SK-MEL-5 (cell line): ENCODE results near the gene SPPL2C. TPM values are rescaled to one million over a fixed set of nuclear protein-coding genes. Genes with fewer than 3 reads are reported as not detected.
A peak's percentile ranks its signal among the peaks of the same experiment; 100 is the strongest.

Experiments used
- DNase-seq: peaks from one replicate; pipeline ENCODE4 v3.0.0-alpha.2; 2016; ENCODE audit warnings: low read depth, low spot score
- in situ Hi-C: cut with HindIII; loops from 2 replicates; pipeline ENCODE4 v1.10.0; 2016; ENCODE audit warnings: low sequenced_read_pairs, high pct_unique_total_duplicates, low pct_unique_long_range_greater_than_20kb
- total RNA-seq: library from RNA; depleted of rRNA; stranded (reverse); fragments of >200 nt; shearing (Covaris generic); gene quantifications from 2 replicates; pipeline ENCODE4 v1.2.3, GENCODE V29; 2014

Gene SPPL2C
- total RNA-seq, 1 experiment from 2014 or later, result not detected

DNA sequence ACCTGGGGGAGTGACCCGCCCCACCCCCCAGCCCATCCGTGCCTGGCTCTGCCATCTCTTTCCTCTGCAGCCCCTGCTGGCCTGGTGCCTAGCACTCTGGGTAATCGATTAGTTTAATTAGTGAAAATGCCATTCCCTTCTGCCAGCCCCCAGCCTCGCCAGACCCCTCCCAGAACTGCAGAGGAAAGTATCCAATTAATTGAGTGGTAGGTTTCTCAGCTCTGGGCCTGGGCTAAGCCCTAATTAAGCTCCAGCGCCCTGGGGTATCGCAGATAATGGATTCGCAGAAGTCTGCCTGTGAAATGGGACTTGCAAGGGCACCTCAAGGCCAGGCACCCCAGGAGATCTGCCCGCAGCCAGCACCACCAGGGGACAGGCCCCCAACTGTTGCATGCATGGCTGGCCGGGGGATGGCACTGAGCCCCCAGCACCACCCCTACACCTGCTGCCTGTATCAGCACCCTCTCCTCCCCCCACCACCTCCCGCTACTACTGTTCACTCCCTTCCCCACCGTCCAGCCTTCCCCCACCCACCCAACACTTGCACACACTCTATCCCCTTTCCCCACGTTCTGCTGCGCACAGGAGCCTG is 19.7 kb upstream of the SPPL2C start:
- DNase-seq, result no peak
- in situ Hi-C loops, result no loop called here

DNA sequence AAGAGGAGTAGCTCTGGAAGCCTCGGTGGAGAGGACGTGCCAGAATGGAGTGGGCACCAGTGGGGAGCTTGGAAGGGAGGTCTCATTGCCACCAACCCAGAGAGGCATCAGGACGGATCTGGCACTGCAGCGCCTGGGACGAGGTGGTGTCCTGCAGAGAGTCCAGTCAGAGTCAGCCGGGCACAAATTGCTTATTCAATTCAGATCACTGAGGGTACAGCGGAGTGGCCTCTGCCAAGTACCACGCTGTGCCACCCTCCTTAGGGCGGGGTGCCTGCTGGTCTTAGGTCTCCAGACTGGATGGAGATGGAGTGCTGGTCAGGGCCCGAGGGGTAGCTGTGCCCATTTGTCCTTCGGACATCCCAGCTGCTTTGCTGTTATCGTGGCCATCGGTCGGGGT is 18.9 kb upstream of the SPPL2C start:
- DNase-seq, result no peak
- in situ Hi-C loops, result no loop called here

DNA sequence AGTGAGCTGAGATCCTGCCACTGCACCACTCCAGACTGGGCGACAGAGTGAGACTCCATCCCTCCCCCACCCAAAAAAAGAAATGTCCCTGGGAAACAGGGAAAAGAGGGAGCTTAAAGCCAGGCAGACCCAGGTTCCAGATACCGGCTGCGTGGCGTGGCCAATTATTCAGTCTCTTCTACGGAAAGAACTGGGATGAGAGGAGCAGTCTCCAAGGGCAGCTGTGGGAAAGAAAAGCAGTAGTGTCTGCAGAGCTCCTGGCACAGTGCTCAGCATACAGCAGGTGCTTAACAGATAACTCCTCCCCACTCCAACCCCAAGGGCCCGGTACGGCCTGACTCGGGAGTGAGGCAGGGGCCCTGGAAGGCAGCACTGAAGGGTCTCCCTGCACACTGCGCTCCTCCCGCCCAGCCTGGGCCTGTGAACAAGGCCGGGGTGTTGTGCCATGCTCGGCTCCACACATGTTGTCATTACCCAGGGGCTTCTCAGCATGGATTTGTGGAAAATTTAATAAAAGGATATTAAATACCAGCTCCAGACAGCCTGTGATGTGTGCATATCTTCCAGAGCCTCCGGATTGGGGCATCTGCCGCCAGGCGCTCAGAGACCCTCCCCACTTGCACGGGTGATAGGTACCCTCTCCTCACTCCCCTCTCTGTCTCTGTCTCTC is 17.6 kb upstream of the SPPL2C start:
- DNase-seq, result no peak
- in situ Hi-C loops, result no loop called here

DNA sequence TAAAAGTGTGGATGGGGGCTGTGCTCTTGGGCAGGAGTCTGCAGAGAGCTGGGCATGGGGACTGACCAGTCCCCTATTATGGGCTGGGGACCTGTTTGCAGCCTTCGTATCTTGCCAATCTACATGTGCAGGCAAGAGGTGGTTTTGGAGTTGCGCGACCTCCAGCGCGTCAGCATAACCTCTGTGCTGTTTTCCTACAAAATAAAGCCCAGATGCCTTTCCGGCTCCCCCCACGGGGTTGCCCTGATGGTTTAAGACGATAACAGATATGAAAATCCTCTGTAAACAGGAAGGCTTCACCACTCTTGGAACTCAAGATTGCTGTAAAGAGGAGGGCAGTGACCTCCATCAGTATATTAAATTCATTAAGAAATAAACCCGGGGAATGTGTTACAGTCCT is 16.5 kb upstream of the SPPL2C start:
- in situ Hi-C loops, result no loop called here
- DNase-seq, result no peak

DNA sequence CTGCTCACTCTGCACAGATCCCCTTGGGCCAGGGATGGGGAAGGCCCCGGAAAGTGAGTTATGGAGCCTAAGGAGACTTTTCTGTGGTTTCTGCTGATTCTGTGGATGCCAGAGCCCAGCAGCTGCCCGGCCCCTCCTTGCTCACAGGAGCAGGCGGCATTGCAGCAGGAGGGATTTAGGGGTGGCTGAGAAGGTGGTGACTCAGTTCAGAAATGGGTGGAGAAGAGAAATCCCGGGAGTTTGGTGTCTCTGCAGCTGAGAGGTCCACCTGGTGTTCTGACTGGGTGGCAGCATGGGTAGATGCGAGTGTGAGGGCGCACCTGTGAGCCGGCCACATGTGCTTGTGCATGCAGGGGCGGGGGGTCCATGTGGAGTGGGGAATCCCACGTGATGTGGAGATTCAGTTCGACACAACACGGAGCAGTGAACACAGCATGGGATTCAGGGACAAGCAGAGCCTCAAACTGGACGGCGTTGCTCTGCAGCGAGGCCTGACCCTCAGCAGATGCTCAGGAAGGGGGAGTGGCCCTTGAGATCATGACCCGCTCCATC is 16.0 kb upstream of the SPPL2C start:
- in situ Hi-C loops, result no loop called here
- DNase-seq, result no peak

DNA sequence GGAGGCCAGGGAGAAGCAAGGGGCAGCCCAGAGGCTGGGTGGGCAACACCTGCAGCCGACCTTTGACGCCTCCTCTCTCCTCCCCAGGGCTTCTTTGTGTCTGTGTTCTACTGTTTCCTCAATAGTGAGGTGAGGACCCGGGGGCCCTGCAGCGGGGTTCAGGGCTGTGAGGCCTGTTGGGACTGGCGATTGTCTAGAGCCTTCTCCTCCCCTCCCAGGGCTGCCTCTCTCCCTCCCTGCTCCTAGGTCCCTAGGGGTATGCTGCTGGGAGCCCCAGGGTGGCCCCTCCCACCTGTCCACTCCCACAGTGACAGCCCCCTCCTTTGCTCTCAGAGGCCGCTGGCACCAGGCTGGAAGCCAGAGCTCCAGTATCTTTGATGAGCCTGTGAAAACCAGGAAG is 10.8 kb upstream of the SPPL2C start:
- in situ Hi-C loops, result no loop called here

DNA sequence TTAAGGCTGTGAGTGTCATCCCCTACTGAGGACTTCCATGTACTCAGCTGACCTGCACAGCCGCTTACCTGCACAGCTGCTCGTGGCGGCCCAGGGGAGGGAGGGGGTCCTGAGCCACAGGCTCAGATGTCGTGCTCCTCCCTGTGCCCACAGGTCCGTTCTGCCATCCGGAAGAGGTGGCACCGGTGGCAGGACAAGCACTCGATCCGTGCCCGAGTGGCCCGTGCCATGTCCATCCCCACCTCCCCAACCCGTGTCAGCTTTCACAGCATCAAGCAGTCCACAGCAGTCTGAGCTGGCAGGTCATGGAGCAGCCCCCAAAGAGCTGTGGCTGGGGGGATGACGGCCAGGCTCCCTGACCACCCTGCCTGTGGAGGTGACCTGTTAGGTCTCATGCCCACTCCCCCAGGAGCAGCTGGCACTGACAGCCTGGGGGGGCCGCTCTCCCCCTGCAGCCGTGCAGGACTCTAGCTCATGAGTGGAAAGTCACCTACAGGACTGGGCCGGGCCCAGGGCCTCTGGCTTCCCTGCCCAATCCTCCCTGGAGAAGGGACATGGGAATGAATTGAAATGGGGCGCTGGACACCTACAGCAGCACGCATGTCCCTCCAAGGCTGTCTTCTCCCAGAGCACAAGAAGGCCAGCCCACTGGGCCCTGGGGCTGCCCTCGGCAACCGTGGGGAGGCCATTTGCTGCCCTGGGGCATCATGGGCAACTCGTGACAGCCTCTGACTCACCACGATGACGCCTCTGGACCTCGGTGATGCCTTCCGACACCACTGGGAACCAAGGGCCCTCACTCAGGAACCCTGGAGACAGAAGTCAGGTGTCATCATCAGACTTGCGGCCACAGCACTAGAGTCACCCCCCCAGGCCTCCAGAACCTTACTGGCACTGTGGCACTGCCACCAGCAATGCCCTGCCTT is 9.9 kb upstream of the SPPL2C start:
- peak; percentile 38 for DNase-seq
- in situ Hi-C loops, result no loop called here

More for the DNA sequence above, 10.8 kb upstream of the SPPL2C start:
- DNase-seq, result no peak

DNA sequence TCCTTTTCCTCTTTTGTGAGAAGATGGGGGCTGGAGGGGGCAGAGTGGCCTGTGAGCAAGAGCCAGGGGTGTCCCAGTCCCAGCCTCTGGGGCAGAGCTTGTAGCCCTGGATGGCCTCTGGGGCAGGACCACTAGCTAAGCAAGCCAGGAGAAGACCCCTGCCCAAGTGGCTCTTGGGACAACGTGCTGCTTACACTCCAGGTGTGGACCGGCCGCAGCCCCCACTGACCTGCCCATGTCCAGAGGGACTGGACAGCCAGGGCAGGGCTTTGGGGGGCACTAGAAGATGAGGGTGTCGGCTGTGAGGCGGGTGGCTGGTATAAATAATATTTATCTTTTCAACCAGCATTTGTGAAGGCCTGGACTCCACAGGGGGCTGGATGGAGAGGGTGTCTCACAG is 9.2 kb upstream of the SPPL2C start:
- in situ Hi-C loops, result no loop called here
- DNase-seq, result no peak

DNA sequence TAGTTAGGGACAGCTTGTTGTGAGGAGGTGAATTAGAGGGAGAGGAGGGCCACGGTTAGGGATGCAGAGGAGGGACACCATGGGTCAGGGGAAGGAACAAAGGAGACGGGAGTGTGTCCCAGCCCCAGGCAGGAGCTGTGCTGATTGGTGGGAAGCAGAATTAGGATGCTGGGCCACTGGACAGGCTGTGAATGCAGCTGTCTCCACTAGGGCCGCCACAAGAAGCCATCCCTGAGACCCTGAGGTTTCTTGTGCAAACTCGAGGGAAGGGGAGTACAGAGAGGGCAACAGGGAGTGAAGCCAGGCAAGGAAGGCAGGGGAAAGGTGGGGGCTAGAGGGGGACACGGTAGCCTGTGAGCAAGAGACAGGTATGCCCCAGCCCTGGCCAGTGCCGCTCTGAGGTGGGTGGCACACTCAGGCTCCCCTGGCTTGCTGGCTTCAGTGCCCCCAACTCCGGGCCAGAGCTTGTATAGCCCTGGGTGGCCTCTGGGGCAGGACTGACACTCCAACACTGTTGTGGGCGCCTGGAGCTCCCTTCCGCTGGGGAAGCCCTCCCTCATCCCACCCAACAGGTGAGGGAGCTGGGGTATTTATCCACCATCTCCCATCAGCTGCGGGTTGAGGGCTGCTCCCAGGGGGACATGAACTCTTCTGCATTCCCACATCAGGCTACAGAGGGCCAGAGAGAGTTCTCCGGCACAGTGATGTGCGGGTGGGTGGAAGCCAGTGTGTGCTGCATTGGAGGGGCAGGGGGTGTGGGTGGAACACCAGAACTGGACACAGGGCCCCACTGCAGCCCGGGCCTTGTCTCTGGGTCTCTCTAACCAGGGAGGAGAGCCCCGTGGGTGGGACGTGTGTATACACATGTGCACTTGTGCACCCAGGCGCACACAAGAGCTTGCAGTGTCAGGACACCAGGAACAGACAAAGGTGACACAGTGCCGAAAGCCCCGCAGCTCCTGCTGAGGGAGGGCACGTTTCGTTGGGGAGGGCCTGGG is 8.3 kb upstream of the SPPL2C start:
- in situ Hi-C loops, result no loop called here
- DNase-seq, result no peak

DNA sequence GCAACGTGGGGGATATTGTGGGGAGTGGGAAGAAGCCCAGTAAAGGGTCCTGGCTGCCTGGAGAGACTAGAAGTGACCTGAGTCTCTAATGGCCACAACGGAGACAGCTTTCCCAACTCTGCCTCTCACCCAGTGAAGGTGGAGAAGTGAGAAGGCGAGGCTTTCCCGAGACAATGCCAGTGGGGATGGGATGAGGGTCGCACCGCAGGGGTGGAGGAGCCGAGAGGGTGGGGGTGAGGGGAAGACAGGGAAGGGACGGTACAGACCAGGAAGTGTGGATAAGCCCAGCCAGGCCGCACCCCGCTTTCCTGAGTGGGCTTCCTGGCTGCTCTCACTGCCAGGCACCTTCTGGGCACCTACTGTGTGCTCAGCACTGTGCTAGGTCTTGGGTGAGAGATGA is 7.5 kb upstream of the SPPL2C start:
- in situ Hi-C loops, result no loop called here
- no peak for DNase-seq

DNA sequence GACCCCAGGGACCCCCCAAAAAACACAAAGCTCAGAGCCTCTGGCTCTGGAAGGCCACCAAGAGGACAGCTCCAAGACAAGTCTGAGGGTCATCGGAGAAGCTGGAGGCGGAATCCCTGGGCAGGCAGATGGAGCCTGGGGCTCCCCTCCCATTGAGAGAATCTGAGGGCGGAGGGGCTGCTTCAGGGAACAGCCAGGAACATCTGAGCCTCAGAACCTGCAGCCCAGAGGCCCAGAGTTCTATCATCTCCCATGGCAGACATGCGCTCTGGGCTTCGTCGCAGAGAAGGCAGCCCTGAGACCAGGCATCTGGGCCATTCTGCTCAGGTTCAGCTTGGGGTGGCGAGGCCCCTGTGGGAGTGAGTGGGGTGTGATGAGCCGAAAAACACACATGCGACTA is 7.1 kb upstream of the SPPL2C start:
- DNase-seq, result no peak
- in situ Hi-C loops, result no loop called here

DNA sequence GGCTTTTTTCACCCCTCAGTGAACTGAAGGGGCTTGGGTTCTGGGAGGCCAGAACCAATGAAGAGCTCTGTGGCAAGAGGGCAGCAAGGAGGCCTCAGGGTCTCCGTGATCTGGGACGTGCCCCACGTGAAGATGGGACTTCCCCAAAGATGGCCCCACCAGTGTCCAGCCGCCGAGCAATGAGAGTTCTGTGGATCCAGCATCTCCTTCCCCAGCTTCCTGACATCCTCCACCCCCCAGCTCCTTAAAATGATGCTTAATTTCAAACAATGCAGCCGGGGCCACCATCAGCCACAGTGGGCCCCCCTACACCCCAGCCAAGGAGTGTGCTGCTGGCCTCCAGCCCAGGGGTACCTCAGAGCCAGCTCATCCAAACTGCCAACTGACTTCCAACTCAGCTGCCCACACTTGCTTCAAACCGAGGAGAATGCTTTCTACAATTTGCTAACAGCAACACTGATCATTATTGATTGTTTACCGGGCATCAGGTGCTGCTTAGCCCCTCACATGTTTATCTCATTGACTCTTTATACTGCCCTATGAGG is 5.9 kb upstream of the SPPL2C start:
- in situ Hi-C loops, result no loop called here
- no peak for DNase-seq

DNA sequence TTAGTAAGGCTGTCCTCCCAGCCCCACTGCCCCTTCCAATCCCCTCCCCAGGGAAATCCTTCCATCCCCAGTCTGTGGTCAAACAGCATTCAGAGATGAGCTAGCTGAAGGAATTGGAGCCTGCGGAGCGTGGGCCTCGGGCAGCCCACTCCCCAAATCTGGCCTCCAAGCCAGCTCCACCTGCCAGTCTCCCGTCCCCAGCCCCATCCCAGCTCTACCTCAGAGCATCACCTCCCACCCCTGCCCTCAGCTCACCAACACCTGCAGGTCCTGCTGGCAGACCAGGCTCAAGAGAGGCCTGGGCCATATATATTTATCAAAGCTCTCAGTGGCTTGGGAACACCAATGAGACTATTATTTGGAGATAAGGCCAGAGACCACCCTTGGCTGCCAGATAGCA is 5.2 kb upstream of the SPPL2C start:
- no peak for DNase-seq
- in situ Hi-C loops, result no loop called here

DNA sequence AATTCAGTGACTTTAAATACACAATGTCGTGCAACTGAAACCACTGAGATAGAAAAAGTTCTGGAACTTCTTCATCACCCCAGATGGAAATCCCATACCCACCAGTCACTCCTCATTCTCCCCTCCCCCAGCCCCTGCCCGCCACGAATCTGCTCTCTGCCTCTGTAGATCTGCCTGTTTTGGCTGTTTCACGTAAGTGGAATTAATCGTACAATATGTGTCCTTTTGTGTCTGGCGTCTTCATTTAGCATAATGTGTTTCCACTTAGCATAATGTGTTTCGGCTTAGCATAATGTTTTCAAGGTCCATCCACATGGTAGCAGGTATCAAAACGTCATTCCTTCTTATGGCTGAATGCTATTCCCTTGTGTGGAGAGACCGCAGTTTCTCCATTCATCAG is 3.5 kb upstream of the SPPL2C start:
- in situ Hi-C loops, result no loop called here
- DNase-seq, result no peak

DNA sequence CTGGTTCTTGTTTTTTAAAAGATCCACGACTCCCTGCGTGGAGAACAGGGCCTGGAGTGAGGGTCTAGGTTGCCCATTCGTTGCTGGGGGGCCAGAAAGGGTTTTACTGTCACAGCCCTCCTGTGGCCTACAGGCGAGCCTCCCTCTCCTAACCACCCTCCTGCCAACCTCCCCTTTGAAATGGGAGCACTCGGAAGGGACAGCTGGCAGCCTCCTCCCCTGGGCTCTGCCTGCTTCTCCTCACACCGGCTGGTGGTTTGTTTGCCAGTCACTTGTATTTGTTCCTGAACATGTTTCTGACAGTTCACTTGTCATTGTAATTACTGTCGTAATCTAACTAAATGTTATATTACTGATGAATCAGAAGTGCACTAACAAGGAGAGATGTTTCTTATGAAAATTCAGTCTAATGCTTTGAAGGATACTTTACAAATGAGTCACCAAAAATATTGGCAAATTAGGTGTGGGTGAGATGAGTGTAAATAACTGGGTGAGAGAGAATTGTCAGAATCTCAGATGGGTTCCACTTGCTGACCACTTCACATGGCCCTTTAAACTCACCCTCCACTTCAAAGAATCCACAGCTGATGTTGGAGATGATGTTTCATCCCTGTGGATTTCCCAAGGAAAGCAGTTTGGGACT is 2.7 kb upstream of the SPPL2C start:
- DNase-seq, result no peak
- in situ Hi-C loops, result no loop called here

DNA sequence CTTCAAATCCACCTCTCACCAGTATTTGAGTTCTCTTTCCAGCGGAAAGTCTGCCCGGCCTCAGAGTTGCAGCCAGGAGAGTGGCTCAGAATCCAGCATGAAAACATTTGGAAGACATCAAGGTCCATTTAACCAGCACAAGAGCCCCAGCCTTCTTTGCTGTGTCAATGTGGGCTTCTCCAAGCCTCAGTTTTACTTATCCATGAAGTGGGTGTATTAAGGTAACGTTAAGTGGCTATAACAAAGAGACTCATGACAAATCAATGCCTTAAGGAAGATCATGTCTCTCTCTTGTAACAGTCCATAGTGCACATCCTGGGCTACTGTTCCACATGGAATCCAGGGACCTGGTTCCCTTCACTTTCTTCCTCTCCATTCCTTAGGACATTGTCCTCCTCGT is 959 bp upstream of the SPPL2C start:
- in situ Hi-C loops, result no loop called here
- DNase-seq, result no peak
